Activated naive CD4-positive, alpha-beta T cell treated with anti-CD3 and anti-CD28 coated beads, Interleukin-2, amount 50 U/mL, for 24 hours (primary cell): Measurements from ENCODE around the gene HYAL2.

Experiments used
- H3K27ac Mint-ChIP-seq: one replicate; pipeline ENCODE4 v1.8.0; 2021; ENCODE audit warnings: mild to moderate bottlenecking, mixed read lengths
- H3K27me3 Mint-ChIP-seq: one replicate; pipeline ENCODE4 v1.8.0; 2021; ENCODE audit warnings: mixed read lengths
- H3K36me3 Mint-ChIP-seq: one replicate; pipeline ENCODE4 v1.8.0; 2021; ENCODE audit warnings: mixed read lengths
- H3K4me1 Mint-ChIP-seq: one replicate; pipeline ENCODE4 v1.8.0; 2021; ENCODE audit warnings: mixed read lengths
- H3K4me3 Mint-ChIP-seq: one replicate; pipeline ENCODE4 v1.8.0; 2021; ENCODE audit warnings: mild to moderate bottlenecking, mixed read lengths
- H3K9me3 Mint-ChIP-seq: one replicate; pipeline ENCODE4 v1.8.0; 2021; ENCODE audit warnings: mixed read lengths

HYAL2 gene

GRCh38 chr3:50340147-50340447 lies 17.6 kb upstream of the HYAL2 start:
- peak overlapping the region; percentile 69 for H3K27ac Mint-ChIP-seq
- H3K4me1 Mint-ChIP-seq, result peaks cover 47% of the 10 kb centered on the region
- peaks cover 4% of the 10 kb centered on the region for H3K36me3 Mint-ChIP-seq
- H3K27me3 Mint-ChIP-seq, result no peaks in the 10 kb centered on the region
- H3K4me3 Mint-ChIP-seq, result peak overlapping the region; percentile 98
- no peaks in the 10 kb centered on the region for H3K9me3 Mint-ChIP-seq

GRCh38 chr3:50339485-50340146 lies 17.1 kb upstream of the HYAL2 start:
- Mint-ChIP-seq H3K36me3 (peaks cover 4% of the 10 kb centered on the region), H3K4me1 (peaks cover 49% of the 10 kb centered on the region), H3K27me3 (no peaks in the 10 kb centered on the region), H3K4me3 (peak overlapping the region; percentile 98), H3K27ac (peak overlapping the region; percentile 69), H3K9me3 (no peaks in the 10 kb centered on the region)

GRCh38 chr3:50338965-50339364 lies 16.4 kb upstream of the HYAL2 start:
- H3K27me3 Mint-ChIP-seq, result no peaks in the 10 kb centered on the region
- peaks cover 4% of the 10 kb centered on the region for H3K36me3 Mint-ChIP-seq
- H3K9me3 Mint-ChIP-seq, result no peaks in the 10 kb centered on the region
- peak overlapping the region; percentile 85 for H3K27ac Mint-ChIP-seq
- H3K4me1 Mint-ChIP-seq, result peaks cover 55% of the 10 kb centered on the region
- peak overlapping the region; percentile 98 for H3K4me3 Mint-ChIP-seq

GRCh38 chr3:50337175-50337861 lies 14.8 kb upstream of the HYAL2 start:
- Mint-ChIP-seq H3K4me3 (peak overlapping the region; percentile 98), H3K27ac (peak overlapping the region; percentile 99), H3K27me3 (no peaks in the 10 kb centered on the region), H3K4me1 (peaks cover 61% of the 10 kb centered on the region), H3K9me3 (no peaks in the 10 kb centered on the region), H3K36me3 (peaks cover 4% of the 10 kb centered on the region)

- Mint-ChIP-seq H3K4me3 (peak overlapping the region; percentile 98), H3K27me3 (no peaks in the 10 kb centered on the region), H3K27ac (peak overlapping the region; percentile 99), H3K36me3 (peaks cover 4% of the 10 kb centered on the region), H3K4me1 (peaks cover 61% of the 10 kb centered on the region), H3K9me3 (no peaks in the 10 kb centered on the region)
Measured at GRCh38 chr3:50336452-50337174, 14.1 kb upstream of the HYAL2 start.

- Mint-ChIP-seq H3K9me3 (no peaks in the 10 kb centered on the region), H3K27ac (peak overlapping the region; percentile 65), H3K4me1 (peaks cover 48% of the 10 kb centered on the region), H3K36me3 (peaks cover 4% of the 10 kb centered on the region), H3K4me3 (peak overlapping the region; percentile 61), H3K27me3 (no peaks in the 10 kb centered on the region)
Measured at GRCh38 chr3:50334339-50335075, 12.0 kb upstream of the HYAL2 start.

- peaks cover 4% of the 10 kb centered on the region for H3K36me3 Mint-ChIP-seq
- peaks cover 41% of the 10 kb centered on the region for H3K4me1 Mint-ChIP-seq
- H3K27me3 Mint-ChIP-seq, result no peaks in the 10 kb centered on the region
- no peaks in the 10 kb centered on the region for H3K9me3 Mint-ChIP-seq
- H3K27ac Mint-ChIP-seq, result peak overlapping the region; percentile 79
- H3K4me3 Mint-ChIP-seq, result peak overlapping the region; percentile 61
Measured at GRCh38 chr3:50333744-50334328, 11.3 kb upstream of the HYAL2 start.

- no peak overlapping the region for H3K27ac Mint-ChIP-seq
- H3K9me3 Mint-ChIP-seq, result no peaks in the 10 kb centered on the region
- no peak overlapping the region for H3K4me3 Mint-ChIP-seq
- H3K27me3 Mint-ChIP-seq, result no peaks in the 10 kb centered on the region
- H3K4me1 Mint-ChIP-seq, result peaks cover 40% of the 10 kb centered on the region
- peaks cover under 1% of the 10 kb centered on the region for H3K36me3 Mint-ChIP-seq
Measured at GRCh38 chr3:50331364-50331907, 8.9 kb upstream of the HYAL2 start.

- no peaks in the 10 kb centered on the region for H3K9me3 Mint-ChIP-seq
- no peak overlapping the region for H3K27ac Mint-ChIP-seq
- H3K36me3 Mint-ChIP-seq, result no peaks in the 10 kb centered on the region
- H3K4me1 Mint-ChIP-seq, result peaks cover 30% of the 10 kb centered on the region
- no peak overlapping the region for H3K4me3 Mint-ChIP-seq
- H3K27me3 Mint-ChIP-seq, result no peaks in the 10 kb centered on the region
Measured at GRCh38 chr3:50330330-50330729, 7.8 kb upstream of the HYAL2 start.

GRCh38 chr3:50327943-50328691 lies 5.6 kb upstream of the HYAL2 start, which contains the start of gene TUSC2:
Gene TUSC2, minus strand, starts transcription at chr3:50328223. Its CDS starts 124 bp downstream, at chr3:50328099.
- Mint-ChIP-seq H3K36me3 (no peaks in the 10 kb centered on the region), H3K9me3 (no peaks in the 10 kb centered on the region), H3K27me3 (no peaks in the 10 kb centered on the region), H3K4me1 (peaks cover 25% of the 10 kb centered on the region), H3K27ac (peak within 1 kb of the TSS; percentile 95), H3K4me3 (peak within 1 kb of the TSS; percentile 96)

GRCh38 chr3:50327129-50327528 lies 4.6 kb upstream of the HYAL2 start:
- H3K27me3 Mint-ChIP-seq, result no peaks in the 10 kb centered on the region
- peak overlapping the region; percentile 96 for H3K4me3 Mint-ChIP-seq
- peaks cover 25% of the 10 kb centered on the region for H3K4me1 Mint-ChIP-seq
- no peaks in the 10 kb centered on the region for H3K9me3 Mint-ChIP-seq
- no peaks in the 10 kb centered on the region for H3K36me3 Mint-ChIP-seq
- H3K27ac Mint-ChIP-seq, result no peak overlapping the region

- Mint-ChIP-seq H3K4me1 (peaks cover 25% of the 10 kb centered on the region), H3K36me3 (no peaks in the 10 kb centered on the region), H3K9me3 (no peaks in the 10 kb centered on the region), H3K27ac (no peak overlapping the region), H3K27me3 (no peaks in the 10 kb centered on the region), H3K4me3 (peak overlapping the region; percentile 58)
Measured at GRCh38 chr3:50326182-50326541, 3.6 kb upstream of the HYAL2 start.

- Mint-ChIP-seq H3K9me3 (no peaks in the 10 kb centered on the region), H3K36me3 (no peaks in the 10 kb centered on the region), H3K27ac (peak overlapping the region; percentile 79), H3K27me3 (no peaks in the 10 kb centered on the region), H3K4me1 (peaks cover 25% of the 10 kb centered on the region), H3K4me3 (no peak overlapping the region)
Measured at GRCh38 chr3:50325497-50326181, 3.1 kb upstream of the HYAL2 start.

- no peak overlapping the region for H3K27ac Mint-ChIP-seq
- peaks cover 28% of the 10 kb centered on the region for H3K4me1 Mint-ChIP-seq
- H3K9me3 Mint-ChIP-seq, result no peaks in the 10 kb centered on the region
- H3K36me3 Mint-ChIP-seq, result no peaks in the 10 kb centered on the region
- H3K27me3 Mint-ChIP-seq, result no peaks in the 10 kb centered on the region
- H3K4me3 Mint-ChIP-seq, result no peak overlapping the region
Measured at GRCh38 chr3:50325113-50325480, 2.6 kb upstream of the HYAL2 start.
